IPS-11a (cell line): ENCODE results near the gene ITSN1.
A peak's percentile ranks its signal among the peaks of the same experiment; 100 is the strongest.
"Not testable (repeated sequence)": the region's sequence is repeated elsewhere in the genome, so short reads cannot be mapped to it uniquely, and the experiment has no call there.

Experiments
- H3K4me3 ChIP-seq: one replicate; pipeline ENCODE4 v1.5.1; 2013; ENCODE audit warnings: low read depth, low read length, control low read depth

The ITSN1 gene

DNA sequence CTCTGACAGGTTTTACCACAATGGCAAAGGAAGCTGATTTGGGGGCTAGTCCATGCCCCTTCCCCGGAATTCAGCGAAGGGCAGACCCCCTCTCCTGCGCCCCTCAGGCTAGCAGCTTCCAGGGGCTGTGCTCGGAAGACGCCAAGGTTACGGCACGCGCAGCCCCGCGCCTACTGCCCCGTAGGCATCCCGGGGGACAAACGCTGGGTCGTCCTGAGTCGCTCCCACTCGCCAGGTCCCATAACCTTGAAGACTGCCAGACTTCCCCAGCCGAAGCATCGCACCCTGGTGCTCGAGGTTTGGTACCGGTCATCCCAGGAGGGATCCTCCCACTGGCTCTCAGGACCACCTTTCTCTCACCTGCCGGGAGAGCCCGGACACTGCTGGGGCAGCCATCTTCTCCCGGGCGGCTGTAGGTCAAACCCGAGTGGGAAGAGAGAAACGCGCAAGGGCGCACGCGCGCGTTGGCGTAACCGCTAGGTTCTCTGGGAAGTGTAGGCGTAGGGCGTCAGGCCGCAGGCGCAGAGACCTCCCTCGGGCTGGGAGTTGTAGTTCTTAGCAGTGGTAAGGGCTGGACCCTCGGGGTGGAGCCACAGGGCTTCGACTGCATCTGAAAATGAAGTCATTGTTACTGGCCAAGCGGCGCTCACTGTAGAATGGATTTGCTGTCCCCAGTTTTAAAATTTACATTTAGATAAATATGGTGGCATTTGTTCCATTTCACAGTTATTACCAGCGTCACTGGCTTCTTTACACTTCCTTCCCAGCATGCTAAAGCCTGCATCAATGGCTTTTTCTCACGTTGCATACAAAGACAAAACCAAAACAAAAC, 273.3 kb downstream of the ITSN1 start, which contains the start of gene ATP5PO:
Gene ATP5PO, minus strand, starts transcription at position 437 of the 832 bp plus-strand sequence. Its CDS starts 41 bp downstream, at position 396.
- peak within 1 kb of the TSS; percentile 95 for H3K4me3 ChIP-seq

DNA sequence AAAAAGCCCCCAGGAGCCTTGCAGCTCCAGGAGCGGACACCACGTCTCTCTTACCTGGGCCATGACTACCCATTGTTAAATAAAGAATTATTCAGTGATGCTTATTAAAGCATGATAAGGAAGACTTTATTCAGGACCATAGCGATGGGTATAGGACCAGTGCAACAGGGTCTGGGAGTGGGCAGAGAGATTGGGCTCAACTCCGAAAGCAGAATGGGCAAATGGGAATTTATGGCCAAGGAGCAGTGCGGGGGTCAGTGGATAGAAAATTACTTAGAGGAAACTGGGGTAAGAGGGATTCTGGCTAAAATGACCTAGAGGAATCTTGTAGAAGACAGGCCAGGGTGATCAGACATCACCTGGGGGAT, 273.9 kb downstream of the ITSN1 start:
- H3K4me3 ChIP-seq = peak overlapping the region; percentile 95

DNA sequence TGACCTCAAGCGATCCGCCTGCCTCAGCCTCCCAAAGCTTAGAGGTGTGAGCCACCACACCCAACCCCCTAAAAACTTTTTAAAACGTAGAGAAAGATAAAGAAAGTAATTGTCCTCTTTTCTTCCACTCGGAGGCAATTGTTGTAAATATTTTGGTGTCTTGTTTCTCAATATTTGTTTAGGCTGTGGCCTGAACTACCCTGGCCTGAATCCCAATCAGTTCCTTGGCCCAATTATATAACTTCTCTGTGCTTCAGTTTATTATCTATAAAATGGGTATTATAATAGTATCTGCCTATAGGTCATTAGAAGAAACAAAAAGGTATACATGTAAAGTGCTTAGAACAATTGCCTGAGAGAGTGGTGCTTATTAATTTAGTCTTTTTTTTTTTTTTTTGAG, 275.1 kb downstream of the ITSN1 start:
- H3K4me3 ChIP-seq = no peak overlapping the region

DNA sequence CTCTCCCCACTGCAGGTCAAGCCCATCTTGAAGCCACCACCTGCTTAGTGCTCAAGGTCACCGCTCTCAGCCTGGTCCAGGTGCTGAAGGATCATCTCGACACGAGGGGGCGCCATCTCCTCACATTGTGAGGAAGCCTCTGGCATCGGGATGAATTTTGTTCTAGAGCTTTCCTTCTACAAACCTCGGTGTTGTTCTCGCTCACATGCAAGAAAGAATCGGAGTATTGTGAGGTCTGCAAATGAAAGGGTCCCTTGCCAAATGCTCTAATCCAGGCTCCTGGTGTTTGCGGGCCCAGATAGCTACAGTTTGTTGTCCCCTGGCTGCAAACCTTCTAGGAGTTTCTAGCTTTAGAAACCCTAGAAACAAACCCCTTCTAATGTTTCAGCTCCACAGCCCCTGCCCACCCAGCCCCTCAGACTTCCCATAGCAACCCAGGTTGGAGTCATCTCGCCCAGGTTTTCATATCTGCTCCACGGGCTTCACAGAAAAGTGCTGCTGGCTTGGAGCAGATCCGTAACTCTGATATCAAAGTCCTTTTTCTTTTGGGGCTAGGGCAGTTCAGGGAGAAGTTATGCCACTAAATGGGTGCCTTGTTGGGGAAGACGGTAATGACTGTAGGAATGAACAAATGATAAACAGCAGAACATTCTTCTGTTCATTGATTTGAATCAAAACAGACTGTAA, 281.9 kb downstream of the ITSN1 start:
- H3K4me3 ChIP-seq = no peak overlapping the region

DNA sequence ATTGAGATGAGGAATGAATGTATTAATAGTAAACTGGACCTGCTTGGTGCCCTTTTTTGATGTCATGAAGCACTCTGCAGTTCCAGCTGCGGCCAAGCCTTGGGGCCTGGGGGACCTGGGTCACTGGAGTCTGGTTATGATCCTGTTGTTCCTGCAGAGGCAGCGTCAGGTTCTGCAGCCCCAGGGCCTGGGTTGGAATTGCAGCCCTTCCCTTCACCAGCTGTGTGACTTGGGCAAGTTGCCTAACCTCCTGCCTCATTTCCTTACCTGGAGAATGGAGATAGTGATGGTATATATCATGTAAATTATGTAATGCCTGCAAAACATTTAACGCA, 282.4 kb downstream of the ITSN1 start:
- H3K4me3 ChIP-seq = no peak overlapping the region

DNA sequence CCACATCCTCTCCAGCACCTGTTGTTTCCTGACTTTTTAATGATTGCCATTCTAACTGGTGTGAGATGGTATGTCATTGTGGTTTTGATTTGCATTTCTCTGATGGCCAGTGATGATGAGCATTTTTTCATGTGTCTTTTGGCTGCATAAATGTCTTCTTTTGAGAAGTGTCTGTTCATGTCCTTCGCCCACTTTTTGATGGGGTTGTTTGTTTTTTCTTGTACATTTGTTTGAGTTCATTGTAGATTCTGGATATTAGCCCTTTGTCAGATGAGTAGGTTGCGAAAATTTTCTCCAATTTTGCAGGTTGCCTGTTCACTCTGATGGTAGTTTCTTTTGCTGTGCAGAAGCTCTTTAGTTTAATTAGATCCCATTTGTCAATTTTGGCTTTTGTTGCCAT, 283.9 kb downstream of the ITSN1 start:
- H3K4me3 ChIP-seq = not testable (repeated sequence)

DNA sequence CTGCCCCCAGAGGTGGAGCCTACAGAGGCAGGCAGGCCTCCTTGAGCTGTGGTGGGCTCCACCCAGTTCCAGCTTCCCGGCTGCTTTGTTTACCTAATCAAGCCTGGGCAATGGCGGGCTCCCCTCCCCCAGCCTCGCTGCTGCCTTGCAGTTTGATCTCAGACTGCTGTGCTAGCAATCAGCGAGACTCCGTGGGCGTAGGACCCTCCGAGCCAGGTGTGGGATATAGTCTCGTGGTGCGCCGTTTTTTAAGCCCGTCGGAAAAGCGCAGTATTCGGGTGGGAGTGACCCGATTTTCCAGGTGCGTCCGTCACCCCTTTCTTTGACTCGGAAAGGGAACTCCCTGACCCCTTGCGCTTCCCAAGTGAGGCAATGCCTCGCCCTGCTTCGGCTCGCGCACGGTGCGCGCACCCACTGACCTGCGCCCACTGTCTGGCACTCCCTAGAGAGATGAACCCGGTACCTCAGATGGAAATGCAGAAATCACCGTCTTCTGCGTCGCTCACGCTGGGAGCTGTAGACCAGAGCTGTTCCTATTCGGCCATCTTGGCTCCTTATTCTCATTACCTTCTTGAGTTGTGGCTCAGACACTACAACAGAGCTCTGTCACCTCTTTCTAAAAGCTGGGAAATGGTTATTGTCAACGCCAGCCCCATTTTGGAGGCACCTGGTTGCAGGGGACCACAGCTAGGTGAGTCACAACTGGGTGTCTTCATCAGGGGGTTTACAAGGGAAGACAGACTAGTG, 288.9 kb downstream of the ITSN1 start:
- peak overlapping the region; percentile 44 for H3K4me3 ChIP-seq

DNA sequence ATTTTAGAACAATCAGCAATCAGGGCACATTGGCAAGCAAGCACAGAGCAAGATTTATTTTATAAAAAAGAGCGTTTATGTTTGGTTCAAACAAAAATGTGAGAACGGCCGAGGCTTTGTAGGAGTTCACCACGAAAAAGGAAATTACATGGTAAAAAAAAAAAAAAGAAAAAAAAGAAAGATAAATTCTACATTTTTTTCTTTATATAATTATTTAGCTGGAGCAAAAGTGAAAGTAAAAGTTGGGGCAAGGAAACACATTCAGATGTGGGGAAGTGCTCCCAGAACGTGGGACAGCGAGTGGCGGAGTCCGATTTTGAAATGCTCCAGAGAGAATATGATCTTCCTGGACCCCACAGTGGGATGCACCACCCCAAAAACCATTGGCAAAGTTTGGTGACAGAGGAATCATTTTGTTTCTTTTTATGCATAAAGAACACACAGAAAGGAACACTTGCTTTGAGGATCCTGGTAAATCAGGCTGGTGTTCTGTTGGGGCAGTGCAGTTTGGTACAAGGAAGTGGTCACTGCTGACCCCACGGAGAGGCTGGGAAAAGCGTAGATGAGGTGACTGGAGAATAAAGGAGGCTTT, 289.6 kb downstream of the ITSN1 start:
- H3K4me3 ChIP-seq = peak overlapping the region; percentile 44

DNA sequence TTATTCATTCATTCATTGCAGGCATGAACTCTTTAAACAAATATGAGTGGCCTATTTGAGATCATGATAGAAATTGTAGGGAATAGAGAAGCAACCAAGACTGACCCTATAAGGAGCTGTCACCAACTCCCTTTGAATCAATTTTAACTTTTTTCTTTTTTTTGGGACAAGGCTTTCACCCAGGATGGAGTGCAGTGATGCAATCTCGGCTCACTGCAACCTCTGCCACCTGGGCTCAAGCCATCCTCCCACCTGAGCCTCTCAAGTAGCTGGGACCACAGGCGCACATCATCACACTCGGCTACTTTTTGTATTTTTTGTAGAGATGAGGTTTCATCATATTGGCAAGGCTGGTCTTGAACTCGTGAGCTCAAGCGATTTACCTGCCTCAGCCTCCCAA, 290.4 kb downstream of the ITSN1 start:
- H3K4me3 ChIP-seq = no peak overlapping the region

DNA sequence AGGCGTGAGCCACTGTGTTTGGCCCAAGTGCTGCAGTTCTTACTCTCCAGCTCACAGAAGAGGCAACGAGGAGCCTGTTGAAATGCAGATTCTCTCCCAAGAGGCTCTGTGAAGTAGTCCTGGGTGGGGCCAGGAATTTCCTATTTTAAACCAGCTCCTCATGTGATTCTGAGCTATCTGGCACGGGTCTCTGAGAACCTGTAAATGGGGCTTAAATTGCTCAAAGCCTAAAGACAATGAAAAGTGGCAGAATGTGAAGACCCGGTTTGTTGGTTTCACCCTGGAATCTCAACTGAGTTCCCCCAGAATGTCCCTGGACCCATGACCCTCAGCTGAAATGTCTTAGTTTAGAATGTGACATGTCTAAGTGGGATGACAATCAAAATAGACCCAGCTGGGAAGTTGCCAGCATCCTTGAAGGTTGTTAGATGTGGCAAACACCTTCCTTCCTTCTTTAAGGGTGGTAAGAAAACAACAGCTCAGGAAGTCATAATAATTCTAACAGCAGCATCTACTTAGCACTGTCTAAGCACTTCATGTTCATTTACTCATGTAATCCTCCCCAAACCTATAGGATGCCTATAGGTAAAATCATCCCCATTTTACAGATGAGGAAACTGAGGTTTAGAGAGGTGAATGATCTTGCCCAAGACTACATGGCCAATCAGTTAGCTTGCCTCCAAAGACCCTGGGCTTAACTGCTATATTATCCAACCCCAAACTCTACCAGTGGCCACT, 294.2 kb downstream of the ITSN1 start:
- no peak overlapping the region for H3K4me3 ChIP-seq

DNA sequence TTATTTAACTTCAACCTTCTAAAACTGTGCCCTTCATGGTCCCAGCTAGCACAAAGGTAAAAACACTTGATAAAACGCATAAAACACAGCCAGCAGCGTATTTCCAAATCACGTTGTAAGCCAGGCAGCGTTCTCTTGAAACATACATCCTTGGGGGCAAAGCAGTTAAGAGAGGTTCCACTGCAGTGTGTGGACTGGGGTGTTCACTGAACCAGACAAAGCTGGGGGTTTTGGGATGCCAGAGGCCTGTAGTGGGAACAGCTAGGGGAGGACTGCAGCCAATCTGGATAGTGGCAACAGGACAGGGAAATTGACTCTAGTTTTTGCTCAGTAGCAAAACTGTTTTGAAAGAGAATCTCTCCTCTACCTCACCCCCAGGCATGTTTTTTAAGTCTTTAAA, 294.8 kb downstream of the ITSN1 start:
- no peak overlapping the region for H3K4me3 ChIP-seq

DNA sequence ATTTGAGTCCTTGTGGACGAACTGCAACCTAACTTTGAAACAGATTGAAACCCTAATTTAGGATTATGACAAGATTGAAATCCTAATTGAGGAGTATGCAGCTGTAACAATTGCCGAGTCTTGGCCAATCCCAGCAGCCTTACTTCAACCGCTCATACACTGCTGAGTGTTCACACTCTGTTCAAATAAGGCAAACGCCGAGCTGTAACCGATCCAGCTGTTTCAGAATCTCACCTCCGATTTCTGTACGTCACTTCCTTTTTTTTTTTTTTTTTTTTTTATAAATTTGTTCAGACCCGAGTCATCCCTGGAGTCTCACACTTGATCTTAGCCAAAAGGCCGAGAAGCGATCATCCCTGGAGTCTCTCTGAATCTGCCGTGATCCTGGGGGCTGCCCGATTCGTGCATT, 295.6 kb downstream of the ITSN1 start:
- no peak overlapping the region for H3K4me3 ChIP-seq

DNA sequence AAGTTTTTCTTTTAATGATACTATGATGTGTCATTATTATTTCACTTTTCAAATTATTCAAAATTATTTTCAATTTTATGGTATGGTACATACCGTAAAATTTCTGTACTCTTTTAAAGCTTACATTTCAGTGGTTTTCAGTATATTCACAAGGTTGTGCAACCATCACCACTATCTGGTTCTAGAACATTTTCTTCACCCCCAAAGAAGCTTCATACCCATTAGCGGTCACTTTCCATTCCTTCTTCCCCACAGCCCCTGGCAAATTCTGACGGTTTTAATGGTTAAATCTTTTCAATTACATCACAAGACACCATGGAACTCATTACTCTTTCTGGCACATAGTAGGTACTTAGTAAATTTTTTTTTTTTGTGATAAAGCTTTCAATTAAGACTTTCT, 296.1 kb downstream of the ITSN1 start:
- no peak overlapping the region for H3K4me3 ChIP-seq

DNA sequence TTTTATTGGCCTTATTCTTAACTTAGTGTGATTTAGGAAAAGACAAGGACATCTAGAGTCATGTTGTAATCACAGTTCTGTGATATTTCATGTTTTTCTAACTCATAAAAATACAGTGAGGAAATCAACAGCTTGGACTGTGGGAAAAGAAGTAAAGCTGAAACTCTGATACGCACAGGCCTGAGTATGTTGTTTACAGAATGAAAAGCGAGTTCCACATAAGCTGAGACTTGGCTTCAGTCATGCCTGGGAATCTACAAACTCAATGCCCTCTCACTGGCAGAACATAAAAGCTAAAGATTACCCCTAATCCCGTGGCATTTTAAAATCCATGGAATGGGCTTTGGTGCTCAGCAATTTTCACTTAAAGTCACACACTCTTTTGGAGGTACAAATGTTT, 296.9 kb downstream of the ITSN1 start:
- H3K4me3 ChIP-seq = no peak overlapping the region

DNA sequence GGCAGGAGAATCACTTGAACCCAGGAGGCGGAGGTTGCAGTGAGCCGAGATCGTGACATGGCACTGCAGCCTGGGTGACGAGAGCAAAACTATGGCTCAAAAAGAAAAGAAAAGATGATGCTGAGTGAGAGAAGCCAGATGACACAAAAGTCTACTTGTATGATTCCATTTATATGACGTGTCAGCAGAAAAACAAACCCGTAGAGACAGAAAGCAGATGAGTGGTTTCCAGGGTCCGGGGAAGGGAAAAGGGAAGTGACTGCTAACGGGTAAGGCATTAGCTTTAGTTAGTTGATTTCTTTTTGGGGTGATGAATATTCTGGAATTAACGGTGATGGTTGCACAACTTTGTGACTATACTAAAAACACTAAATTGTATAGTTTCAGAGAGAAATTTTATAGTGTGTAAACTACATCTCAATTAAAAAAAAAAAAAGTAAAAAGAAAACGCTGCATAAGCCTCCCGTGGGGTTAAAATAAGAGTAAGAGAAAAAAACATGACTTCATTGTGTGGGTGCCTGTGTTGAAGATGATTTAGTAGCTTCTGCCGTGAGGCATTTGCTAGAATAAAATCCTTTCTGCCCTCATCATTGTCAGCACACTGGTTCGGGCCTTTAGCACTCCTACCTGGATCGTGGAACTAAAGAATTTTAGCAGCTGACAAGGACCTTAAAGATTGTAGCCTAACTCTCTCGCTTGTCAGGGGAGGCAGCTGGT, 298.0 kb downstream of the ITSN1 start:
- no peak overlapping the region for H3K4me3 ChIP-seq

DNA sequence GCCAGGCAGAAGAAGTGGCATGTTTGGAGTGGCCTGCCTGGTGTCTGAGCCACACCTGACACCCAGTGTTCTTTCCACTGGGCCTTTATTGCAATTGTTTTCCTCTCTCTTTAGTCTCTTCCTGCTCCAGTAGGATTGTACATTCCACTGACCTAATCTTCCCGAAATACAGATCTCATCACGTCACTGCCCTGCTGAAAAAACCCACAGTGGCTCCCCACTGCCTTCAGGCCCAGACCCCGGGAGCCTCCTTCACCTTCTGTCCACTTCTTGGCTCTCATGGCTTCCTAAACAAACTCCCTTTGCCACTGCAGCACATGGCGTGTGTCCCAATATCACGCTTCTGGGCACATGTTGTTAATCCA, 298.6 kb downstream of the ITSN1 start:
- H3K4me3 ChIP-seq = no peak overlapping the region

DNA sequence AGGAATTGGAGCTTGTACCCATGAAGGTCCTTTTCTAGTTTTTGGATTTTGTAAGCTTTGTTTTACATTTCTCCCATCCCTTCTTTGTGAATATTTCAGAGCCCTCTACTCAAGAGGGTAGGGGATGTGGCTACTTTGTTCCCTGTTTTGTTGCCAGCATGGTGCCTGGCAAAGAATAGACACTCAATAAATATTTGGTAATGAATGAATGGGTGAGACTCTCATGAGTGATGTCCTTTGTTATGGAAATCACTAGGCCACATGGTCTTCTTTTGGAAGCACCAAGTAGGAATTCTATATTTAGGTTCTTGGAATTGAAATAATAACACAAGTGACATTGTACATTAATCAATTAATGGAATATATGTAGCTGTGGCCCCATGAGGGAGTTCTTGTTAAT, 300.1 kb downstream of the ITSN1 start:
- no peak overlapping the region for H3K4me3 ChIP-seq

DNA sequence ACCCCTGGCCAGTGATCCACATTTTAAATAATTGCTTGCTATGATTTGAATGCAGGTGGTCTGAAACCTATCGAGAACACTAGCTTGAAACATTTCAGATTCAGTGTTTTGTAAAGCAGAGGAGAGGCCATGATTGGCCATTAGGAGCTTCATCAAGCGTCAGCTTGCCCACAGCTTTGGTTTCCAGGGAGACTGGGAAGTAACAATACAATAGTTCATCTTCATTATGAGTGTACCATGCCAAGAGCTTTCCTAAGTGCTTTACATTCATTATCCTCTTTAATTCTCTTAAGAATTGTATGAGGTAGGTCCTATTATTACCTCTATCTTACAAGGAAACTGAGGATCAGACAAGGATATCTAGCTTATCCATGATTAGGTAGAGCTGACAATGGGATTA, 301.0 kb downstream of the ITSN1 start:
- H3K4me3 ChIP-seq = no peak overlapping the region

DNA sequence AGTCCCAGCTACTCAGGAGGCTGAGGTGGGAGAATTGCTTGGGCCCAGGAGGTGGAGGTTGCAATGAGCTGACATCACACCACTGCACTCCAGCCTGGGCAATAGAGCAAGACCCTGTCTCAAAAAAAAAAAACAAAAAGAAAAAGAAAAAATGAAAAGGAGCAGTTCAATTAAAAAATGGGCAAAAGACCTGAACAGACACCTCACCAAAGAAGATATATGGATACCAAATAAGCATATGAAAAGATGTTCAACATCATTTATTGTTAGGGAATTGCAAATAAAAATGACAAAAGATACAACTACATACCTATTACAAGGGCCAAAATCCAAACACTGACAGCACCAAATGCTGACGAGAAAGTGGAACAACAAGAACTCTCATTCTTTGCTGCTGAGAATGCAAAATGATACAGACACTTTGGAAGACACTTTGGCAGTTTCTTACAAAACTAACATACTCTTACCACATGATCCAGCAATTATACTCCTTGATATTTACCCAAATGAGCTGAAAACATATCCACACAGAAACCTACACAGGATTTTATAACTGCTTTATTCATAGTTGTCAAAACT, 302.0 kb downstream of the ITSN1 start:
- H3K4me3 ChIP-seq = no peak overlapping the region
